ENCODE data around the gene NCSTN.

GRCh38 chr1:160330119-160330518 is 13.1 kb upstream of the NCSTN start:
- TF ChIP-seq CTCF (IDR thresholded peaks at IDR 0.05 in 2 of 3, conservative IDR thresholded peaks at IDR 0.05 in 1 of 3; ENCODE audit: insufficient read depth in 2 of 3, low read depth in 1 of 3, low read length in 3 of 3) (no peak), ELK1 (CRISPR knock-in tag; IDR thresholded peaks at IDR 0.05) (no peak), TEAD4 (IDR thresholded peaks at IDR 0.05; ENCODE audit: low read length) (no peak), TEAD4 (CRISPR knock-in tag; IDR thresholded peaks at IDR 0.05; ENCODE audit: borderline replicate concordance) (no peak), SREBF1 (IDR thresholded peaks at IDR 0.05; ENCODE audit: borderline replicate concordance, low read depth, low read length) (no peak), FOXA3 (CRISPR knock-in tag; conservative IDR thresholded peaks at IDR 0.05 in 1 of 2, IDR thresholded peaks at IDR 0.05 in 1 of 2) (no peak)
